PC-3 (cell line): ENCODE measurements around the gene NECTIN4. TPM values are rescaled to one million over a fixed set of nuclear protein-coding genes. Genes with fewer than 3 reads are reported as not detected.

ENCODE experiments used
- ATAC-seq: fragments of 200-7000 bp; cut with Tn5 transposase; 2 replicates; pipeline ENCODE4 v1.9.1; 2020; ENCODE audit warnings: mild to moderate bottlenecking, moderate library complexity
- BruUV-seq: library from RNA; stranded (reverse); fragments of 400-500 nt; replicated peaks from 2 replicates; lab custom pipeline; 2021; lab: Mats Ljungman, UMichigan
- CTCF ChIA-PET: fragments of 300-600 bp; sonication (Branson Sonifier 250); formaldehyde crosslinking; loops from one replicate; lab custom pipeline; 2022; ENCODE audit warnings: antibody characterized with exemption; lab: Charles Lee
- POLR2A ChIA-PET: fragments of 300-600 bp; sonication (Branson Sonifier 250); formaldehyde crosslinking; loops from one replicate; lab custom pipeline; 2022; ENCODE audit warnings: antibody characterized with exemption; ENCODE audit not compliant: unreplicated experiment; lab: Charles Lee
- DNase-seq: peaks from one replicate; pipeline ENCODE4 v3.0.0-alpha.2; 2015
- H2AFZ ChIP-seq: fragments of 300-600 bp; sonication (generic); 2 replicates; pipeline ENCODE4 v1.6.0; 2016; ENCODE audit warnings: antibody characterized with exemption, low read length
- H3F3A ChIP-seq: fragments of 300-600 bp; sonication (generic); one replicate; pipeline ENCODE4 v1.6.0; 2017; ENCODE audit warnings: antibody characterized with exemption, low read length, control low read depth, mild to moderate bottlenecking; ENCODE audit not compliant: unreplicated experiment
- H3K27ac ChIP-seq: fragments of 300-600 bp; sonication (generic); 2 replicates; pipeline ENCODE4 v1.5.1; 2016; ENCODE audit warnings: mild to moderate bottlenecking, low read length
- H3K27me3 ChIP-seq: fragments of 300-600 bp; sonication (generic); 2 replicates; pipeline ENCODE4 v1.6.1; 2016; ENCODE audit warnings: low read length, mixed read lengths
- H3K36me3 ChIP-seq: fragments of 300-600 bp; sonication (generic); 2 replicates; pipeline ENCODE4 v1.6.1; 2016; ENCODE audit warnings: low read depth, mixed run types, low read length, mixed read lengths
- H3K4me1 ChIP-seq: fragments of 300-600 bp; sonication (generic); 2 replicates; pipeline ENCODE4 v1.5.1; 2016; ENCODE audit warnings: low read length; ENCODE audit not compliant: insufficient read depth
- H3K4me2 ChIP-seq: fragments of 300-600 bp; sonication (generic); 2 replicates; pipeline ENCODE4 v1.6.0; 2016; ENCODE audit warnings: low read length
- H3K4me3 ChIP-seq: fragments of 300-600 bp; sonication (generic); 2 replicates; pipeline ENCODE4 v1.5.1; 2016; ENCODE audit warnings: mild to moderate bottlenecking, low read length, mixed read lengths
- H3K79me2 ChIP-seq: fragments of 300-600 bp; sonication (generic); 2 replicates; pipeline ENCODE4 v1.6.1; 2017; ENCODE audit warnings: low read length, mixed read lengths
- H3K9ac ChIP-seq: fragments of 300-600 bp; sonication (generic); 2 replicates; pipeline ENCODE4 v1.6.0; 2016; ENCODE audit warnings: mild to moderate bottlenecking, low read length
- H3K9me2 ChIP-seq: fragments of 300-600 bp; sonication (generic); replicated peaks from 2 replicates; pipeline ENCODE4 v1.6.1; 2016; ENCODE audit warnings: mixed run types, low read length, mixed read lengths
- H3K9me3 ChIP-seq: fragments of 300-600 bp; sonication (generic); 2 replicates; pipeline ENCODE4 v1.6.1; 2016; ENCODE audit warnings: low read length, mixed read lengths
- H4K20me1 ChIP-seq: fragments of 300-600 bp; sonication (generic); 2 replicates; pipeline ENCODE4 v1.6.1; 2016; ENCODE audit warnings: low read length, mixed read lengths
- CTCF ChIP-seq: fragments of 300-600 bp; sonication (generic); conservative IDR thresholded peaks from 2 replicates; pipeline ENCODE4 v1.5.1; 2017; ENCODE audit warnings: antibody characterized with exemption, low read depth, mild to moderate bottlenecking, low read length
- EZH2 ChIP-seq: fragments of 300-600 bp; sonication (generic); IDR thresholded peaks from one replicate; pipeline ENCODE4 v1.6.1; 2017; ENCODE audit warnings: antibody characterized with exemption, mild to moderate bottlenecking, low read length; ENCODE audit not compliant: unreplicated experiment
- EZH2phosphoT487 ChIP-seq: fragments of 300-600 bp; sonication (generic); IDR thresholded peaks from 2 replicates; pipeline ENCODE4 v1.6.1; 2018; ENCODE audit warnings: mild to moderate bottlenecking, antibody characterized with exemption, low read length, borderline replicate concordance
- intact Hi-C: fragments of 100-400 bp; cut with micrococcal nuclease; formaldehyde crosslinking; loops from 2 replicates; pipeline ENCODE4 v1.9.0; 2023
- total RNA-seq: library from RNA; depleted of rRNA; stranded (reverse); fragments of >200 nt; gene quantifications from 2 replicates; pipeline ENCODE4 v1.2.3, GENCODE V29; 2014

Gene NECTIN4
- total RNA-seq, 1 experiment from 2014 or later = 6.8 TPM

- ChIA-PET POLR2A (interaction anchor here (0.6 kb wide), 1 partner anchor 253 kb away, joined by 3 read pairs; no protein-coding TSS in a partner anchor), CTCF (no interaction called here)
- intact Hi-C loops = no loop called here
- TF ChIP-seq EZH2phosphoT487 = no peak
- no peak for TF ChIP-seq CTCF
- no peak for TF ChIP-seq EZH2
- Histone ChIP-seq H3K27me3 (no peaks in the 10 kb centered on the region), H3K4me1 (peaks cover 18% of the 10 kb centered on the region), H3K9me2 (no peaks in the 10 kb centered on the region), H3F3A (peaks cover 5% of the 10 kb centered on the region), H3K79me2 (peaks cover 78% of the 10 kb centered on the region), H3K27ac (no peak overlapping the region), H3K36me3 (peaks cover 42% of the 10 kb centered on the region), H2AFZ (no peak overlapping the region), H3K4me3 (no peak overlapping the region), H3K4me2 (no peak overlapping the region), H4K20me1 (no peaks in the 10 kb centered on the region), H3K9me3 (no peaks in the 10 kb centered on the region), H3K9ac (no peak overlapping the region)
- DNase-seq (no peak), ATAC-seq (no peak)
- BruUV-seq = no TSS peak
Measured at GRCh38 chr1:161128591-161129420, 39.4 kb upstream of the NECTIN4 start.

- no peak for TF ChIP-seq EZH2phosphoT487
- no peak for TF ChIP-seq CTCF
- TF ChIP-seq EZH2 = no peak
- Histone ChIP-seq H4K20me1 (no peaks in the 10 kb centered on the region), H3K4me1 (peaks cover 18% of the 10 kb centered on the region), H3K27ac (no peak overlapping the region), H3K9ac (no peak overlapping the region), H3K9me2 (no peaks in the 10 kb centered on the region), H3K27me3 (no peaks in the 10 kb centered on the region), H3K9me3 (no peaks in the 10 kb centered on the region), H3F3A (no peaks in the 10 kb centered on the region), H3K79me2 (peaks cover 69% of the 10 kb centered on the region), H3K4me2 (no peak overlapping the region), H3K4me3 (no peak overlapping the region), H3K36me3 (peaks cover 50% of the 10 kb centered on the region), H2AFZ (no peak overlapping the region)
- ATAC-seq (no peak), DNase-seq (no peak)
- intact Hi-C loops = no loop called here
- no TSS peak for BruUV-seq
- ChIA-PET CTCF (no interaction called here), POLR2A (interaction anchor here (0.7 to 0.8 kb wide), 2 partner anchors 90 to 107 kb away, joined by 3 read pairs; partner anchors contain the start of gene F11R)
Measured at GRCh38 chr1:161127649-161128048, 38.3 kb upstream of the NECTIN4 start.

- Histone ChIP-seq H4K20me1 (no peaks in the 10 kb centered on the region), H3K4me1 (peaks cover 20% of the 10 kb centered on the region), H3K9me2 (no peaks in the 10 kb centered on the region), H3K4me2 (no peak overlapping the region), H3K4me3 (no peak overlapping the region), H3F3A (no peaks in the 10 kb centered on the region), H3K9me3 (no peaks in the 10 kb centered on the region), H2AFZ (no peak overlapping the region), H3K36me3 (peaks cover 64% of the 10 kb centered on the region), H3K27ac (no peak overlapping the region), H3K27me3 (no peaks in the 10 kb centered on the region), H3K9ac (no peak overlapping the region), H3K79me2 (peaks cover 49% of the 10 kb centered on the region)
- TF ChIP-seq EZH2phosphoT487 (no peak), CTCF (no peak), EZH2 (no peak)
- intact Hi-C loops = no loop called here
- DNase-seq = no peak
- ChIA-PET CTCF (no interaction called here), POLR2A (no interaction called here)
- no peak for ATAC-seq
- BruUV-seq = no TSS peak
Measured at GRCh38 chr1:161122967-161123366, 33.6 kb upstream of the NECTIN4 start.
